HCT116 (cell line): ENCODE results near the gene LIMS3.
"Not testable (repeated sequence)": the region's sequence is repeated elsewhere in the genome, so short reads cannot be mapped to it uniquely, and the experiment has no call there.

ENCODE experiments used
- CEBPB ChIP-seq: IDR thresholded peaks from 2 replicates; pipeline ENCODE4 v1.6.1; 2012; ENCODE audit warnings: low read depth
- EZH2phosphoT487 ChIP-seq: fragments of 200-600 bp; IDR thresholded peaks from 2 replicates; pipeline ENCODE4 v1.6.1; 2018; ENCODE audit warnings: antibody characterized with exemption, borderline replicate concordance
- POLR2AphosphoS5 ChIP-seq: IDR thresholded peaks from 2 replicates; pipeline ENCODE4 v1.6.1; 2011; ENCODE audit warnings: mild to moderate bottlenecking, low read depth, low read length, moderate library complexity
- RAD21 ChIP-seq: IDR thresholded peaks from 2 replicates; pipeline ENCODE4 v1.6.1; 2012; ENCODE audit warnings: low read depth, mild to moderate bottlenecking
- SIN3A ChIP-seq: IDR thresholded peaks from 2 replicates; pipeline ENCODE4 v1.6.1; 2012; ENCODE audit warnings: low read depth
- TF ChIP-seq, protein P1 (sequence below): IDR thresholded peaks from 2 replicates; pipeline ENCODE4 v1.6.1; 2012; ENCODE audit warnings: low read depth

DNA sequence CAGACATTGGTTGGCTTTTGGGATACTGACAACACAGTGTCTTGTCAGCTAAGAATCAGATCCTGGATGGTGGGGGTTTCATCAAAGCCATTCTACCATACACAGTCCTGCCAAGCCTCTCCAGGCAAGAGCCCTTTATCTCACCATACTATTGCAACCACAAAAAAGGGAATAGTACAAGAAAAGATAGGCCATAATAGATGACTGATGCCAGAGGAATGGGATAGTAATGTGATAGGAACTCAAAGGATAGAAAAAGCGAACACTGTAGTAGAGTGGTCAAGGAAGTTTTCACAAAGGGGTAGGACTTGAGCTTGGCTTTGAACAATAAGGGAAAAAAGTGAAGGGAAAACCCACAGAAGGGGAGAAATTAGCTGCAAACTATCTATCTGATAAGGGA, 30.7 kb downstream of the LIMS3 start:
- TF ChIP-seq POLR2AphosphoS5, EZH2phosphoT487, CEBPB, SIN3A, RAD21: not testable (repeated sequence)
- TF ChIP-seq, protein P1, sequence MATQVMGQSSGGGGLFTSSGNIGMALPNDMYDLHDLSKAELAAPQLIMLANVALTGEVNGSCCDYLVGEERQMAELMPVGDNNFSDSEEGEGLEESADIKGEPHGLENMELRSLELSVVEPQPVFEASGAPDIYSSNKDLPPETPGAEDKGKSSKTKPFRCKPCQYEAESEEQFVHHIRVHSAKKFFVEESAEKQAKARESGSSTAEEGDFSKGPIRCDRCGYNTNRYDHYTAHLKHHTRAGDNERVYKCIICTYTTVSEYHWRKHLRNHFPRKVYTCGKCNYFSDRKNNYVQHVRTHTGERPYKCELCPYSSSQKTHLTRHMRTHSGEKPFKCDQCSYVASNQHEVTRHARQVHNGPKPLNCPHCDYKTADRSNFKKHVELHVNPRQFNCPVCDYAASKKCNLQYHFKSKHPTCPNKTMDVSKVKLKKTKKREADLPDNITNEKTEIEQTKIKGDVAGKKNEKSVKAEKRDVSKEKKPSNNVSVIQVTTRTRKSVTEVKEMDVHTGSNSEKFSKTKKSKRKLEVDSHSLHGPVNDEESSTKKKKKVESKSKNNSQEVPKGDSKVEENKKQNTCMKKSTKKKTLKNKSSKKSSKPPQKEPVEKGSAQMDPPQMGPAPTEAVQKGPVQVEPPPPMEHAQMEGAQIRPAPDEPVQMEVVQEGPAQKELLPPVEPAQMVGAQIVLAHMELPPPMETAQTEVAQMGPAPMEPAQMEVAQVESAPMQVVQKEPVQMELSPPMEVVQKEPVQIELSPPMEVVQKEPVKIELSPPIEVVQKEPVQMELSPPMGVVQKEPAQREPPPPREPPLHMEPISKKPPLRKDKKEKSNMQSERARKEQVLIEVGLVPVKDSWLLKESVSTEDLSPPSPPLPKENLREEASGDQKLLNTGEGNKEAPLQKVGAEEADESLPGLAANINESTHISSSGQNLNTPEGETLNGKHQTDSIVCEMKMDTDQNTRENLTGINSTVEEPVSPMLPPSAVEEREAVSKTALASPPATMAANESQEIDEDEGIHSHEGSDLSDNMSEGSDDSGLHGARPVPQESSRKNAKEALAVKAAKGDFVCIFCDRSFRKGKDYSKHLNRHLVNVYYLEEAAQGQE, result not testable (repeated sequence)
